ENCODE measurements around the gene PCDH9. TPM values are rescaled to one million over a fixed set of nuclear protein-coding genes. Genes with fewer than 3 reads are reported as not detected.

The PCDH9 gene
- total RNA-seq, 1 experiment from 2014 or later, result 0.03 TPM

DNA sequence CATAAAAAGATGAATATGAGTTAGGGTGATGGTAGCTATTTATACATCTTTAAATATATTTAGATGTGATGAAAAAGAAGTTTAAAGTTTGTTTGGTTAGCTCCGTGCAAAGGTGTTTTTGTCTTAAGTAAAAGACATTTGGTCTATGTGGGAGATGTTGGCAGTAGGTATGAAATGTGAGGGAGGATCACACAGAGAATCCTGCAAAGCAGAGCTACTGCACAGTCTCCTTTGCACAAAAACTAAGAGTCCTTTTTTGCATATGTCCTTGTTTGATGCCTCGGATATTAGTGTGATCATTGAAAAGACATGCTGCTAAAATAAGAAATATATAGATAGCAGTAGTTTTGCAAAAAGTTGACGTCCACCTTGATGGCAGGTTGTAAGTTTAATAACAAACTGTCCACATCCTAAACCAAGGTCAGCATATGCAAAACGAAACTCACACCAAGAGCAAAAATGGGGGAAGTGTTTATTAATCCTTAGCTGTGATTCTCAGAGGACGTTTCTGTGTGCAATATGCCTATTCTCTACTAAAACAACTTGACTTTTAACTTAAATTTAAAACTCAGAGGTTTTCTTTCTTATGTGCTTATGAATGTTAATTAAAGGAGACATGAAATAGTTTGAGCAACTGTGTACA lies 870.1 kb downstream of the PCDH9 start:
- in situ Hi-C loops (cut with HindIII; ENCODE audit: low pct_unique_long_range_greater_than_20kb, low sequenced_read_pairs), result no loop called here
- no peak for DNase-seq (ENCODE audit: low read depth)

GRCh38 chr13:66359393-66359792 lies 870.7 kb downstream of the PCDH9 start:
- in situ Hi-C loops (cut with HindIII; ENCODE audit: low pct_unique_long_range_greater_than_20kb, low sequenced_read_pairs), result no loop called here
- no peak for DNase-seq (ENCODE audit: low read depth)

DNA sequence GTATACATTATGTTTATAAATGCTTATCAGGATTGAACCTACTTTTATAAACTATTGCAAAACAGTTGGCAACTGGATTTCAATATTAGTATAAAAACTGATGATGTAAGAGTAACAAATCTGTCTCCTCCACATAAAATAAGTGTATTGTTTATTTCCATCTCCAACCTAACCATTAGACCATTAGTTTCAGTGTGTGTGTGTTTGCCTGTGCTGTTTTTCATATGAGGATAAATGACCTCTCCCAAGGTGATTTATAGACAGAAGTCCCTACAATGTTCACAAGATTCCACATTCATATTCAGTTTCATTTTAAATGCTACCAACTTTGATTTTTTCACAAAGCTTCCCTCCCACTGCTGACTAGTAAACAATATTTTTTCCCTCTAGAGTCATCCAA lies 871.6 kb downstream of the PCDH9 start:
- in situ Hi-C loops (cut with HindIII; ENCODE audit: low pct_unique_long_range_greater_than_20kb, low sequenced_read_pairs), result no loop called here
- DNase-seq (ENCODE audit: low read depth), result no peak

- in situ Hi-C loops (cut with HindIII; ENCODE audit: low pct_unique_long_range_greater_than_20kb, low sequenced_read_pairs), result no loop called here
Measured at GRCh38 chr13:66357463-66357862, 872.7 kb downstream of the PCDH9 start.

DNA sequence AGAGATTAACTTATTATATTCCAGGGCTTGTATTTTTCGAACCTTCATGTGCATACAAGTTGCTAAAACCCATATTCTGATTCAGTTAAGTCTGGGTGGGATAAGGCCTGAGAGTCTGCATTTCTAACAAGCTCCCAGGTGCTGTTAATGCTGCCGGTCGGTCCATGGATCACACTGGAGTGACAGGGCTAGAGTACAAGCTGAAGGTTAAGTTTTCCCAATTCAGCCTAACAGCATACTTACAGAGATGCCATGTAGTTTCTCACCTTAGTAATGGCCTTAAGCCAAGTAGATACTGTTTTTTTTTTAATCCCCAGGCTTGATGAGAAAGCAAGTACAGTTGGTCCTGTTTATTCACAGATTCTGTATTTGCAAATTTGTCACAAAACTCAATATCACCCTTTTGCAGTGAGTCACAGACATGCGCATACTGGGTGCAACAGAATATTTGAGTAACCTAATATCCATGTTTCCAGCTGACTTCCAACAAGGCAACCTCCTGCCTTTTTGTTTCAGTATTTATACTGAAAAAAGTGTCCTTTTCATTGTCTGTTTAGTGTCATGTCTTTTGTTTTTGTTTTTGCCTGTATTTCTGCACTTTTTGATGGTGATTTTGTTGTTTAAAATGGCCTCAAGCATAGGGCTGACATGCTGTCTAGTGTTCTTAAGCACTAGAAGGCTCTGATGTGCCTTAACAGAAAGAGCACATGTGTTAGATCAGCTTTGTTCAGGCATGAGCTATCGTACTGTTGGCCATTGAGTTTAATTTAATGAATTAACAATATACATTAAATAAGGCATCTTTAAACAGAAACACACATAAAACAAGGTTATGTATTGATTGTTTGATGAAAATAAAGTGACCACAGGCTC lies 875.0 kb downstream of the PCDH9 start:
- no peak for DNase-seq (ENCODE audit: low read depth)
- in situ Hi-C loops (cut with HindIII; ENCODE audit: low pct_unique_long_range_greater_than_20kb, low sequenced_read_pairs), result no loop called here

More at GRCh38 chr13:66357463-66357862, 872.7 kb downstream of the PCDH9 start:
- DNase-seq (ENCODE audit: low read depth), result no peak

DNA sequence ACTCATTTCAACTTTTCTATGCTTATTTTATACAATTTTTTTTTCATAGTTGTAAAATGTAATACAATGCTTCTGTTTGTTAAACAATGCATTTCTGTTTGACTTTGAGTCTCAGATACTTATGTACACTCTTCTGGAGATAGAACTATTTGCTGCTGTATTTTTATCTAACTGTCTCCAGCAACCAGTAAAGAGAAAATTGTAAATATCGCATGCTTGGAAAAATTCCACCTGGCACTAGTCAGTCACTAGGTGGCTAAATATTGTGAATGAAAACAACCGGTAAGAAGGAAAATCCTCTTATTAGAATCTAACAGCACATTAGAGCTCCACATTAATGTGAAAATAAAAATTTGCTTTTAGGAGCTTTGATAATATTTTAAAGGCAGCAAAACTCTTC lies 876.5 kb downstream of the PCDH9 start:
- in situ Hi-C loops (cut with HindIII; ENCODE audit: low pct_unique_long_range_greater_than_20kb, low sequenced_read_pairs), result no loop called here
- no peak for DNase-seq (ENCODE audit: low read depth)

GRCh38 chr13:66349966-66350365 lies 880.2 kb downstream of the PCDH9 start:
- no peak for DNase-seq (ENCODE audit: low read depth)
- in situ Hi-C loops (cut with HindIII; ENCODE audit: low pct_unique_long_range_greater_than_20kb, low sequenced_read_pairs), result no loop called here

DNA sequence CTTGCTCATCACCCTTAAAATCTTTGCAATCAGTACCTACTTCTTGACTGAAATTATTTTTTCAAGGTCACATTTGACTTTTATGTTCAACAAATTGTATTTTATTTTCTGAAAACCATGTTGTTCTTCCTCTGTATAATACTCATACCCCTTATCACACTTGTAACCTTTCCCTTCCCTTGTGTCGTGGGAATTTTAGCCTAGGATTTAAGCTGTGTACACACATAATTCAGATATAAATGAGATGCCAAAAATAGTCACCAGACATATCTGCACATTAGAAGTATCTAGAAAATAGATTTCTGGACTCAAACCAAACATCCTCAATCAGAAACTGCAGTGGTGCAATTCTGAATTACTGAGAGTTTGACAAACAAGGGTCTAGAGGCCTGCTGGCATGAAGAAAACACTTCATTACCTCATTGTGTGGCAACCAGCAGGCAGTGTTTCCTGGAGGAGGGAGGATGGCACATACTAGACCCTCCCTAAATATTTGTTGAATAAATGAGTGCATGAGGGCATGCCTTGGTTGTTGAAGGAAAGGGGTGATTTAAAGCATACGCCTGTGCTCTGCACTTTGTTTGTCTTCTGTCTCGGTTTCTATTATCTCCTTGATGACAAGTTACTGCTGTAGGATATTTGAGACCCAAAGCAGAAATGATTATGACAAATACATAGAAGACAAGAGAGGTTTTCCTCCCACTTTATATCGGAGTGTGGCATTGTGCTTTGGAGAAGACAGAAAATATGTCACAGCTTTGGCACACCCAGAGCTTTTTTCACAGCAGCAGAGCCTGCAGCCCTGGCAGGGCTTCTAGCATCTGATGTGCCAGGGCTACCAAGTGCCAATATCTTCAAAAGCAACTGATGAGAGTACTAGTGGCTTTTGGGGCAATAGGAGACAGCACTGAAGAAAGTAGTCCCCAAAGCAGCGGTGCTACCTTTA lies 881.1 kb downstream of the PCDH9 start:
- in situ Hi-C loops (cut with HindIII; ENCODE audit: low pct_unique_long_range_greater_than_20kb, low sequenced_read_pairs), result no loop called here
- no peak for DNase-seq (ENCODE audit: low read depth)

GRCh38 chr13:66347486-66348117 lies 882.5 kb downstream of the PCDH9 start:
- in situ Hi-C loops (cut with HindIII; ENCODE audit: low pct_unique_long_range_greater_than_20kb, low sequenced_read_pairs), result no loop called here
- peak; percentile 2 for DNase-seq (ENCODE audit: low read depth)

DNA sequence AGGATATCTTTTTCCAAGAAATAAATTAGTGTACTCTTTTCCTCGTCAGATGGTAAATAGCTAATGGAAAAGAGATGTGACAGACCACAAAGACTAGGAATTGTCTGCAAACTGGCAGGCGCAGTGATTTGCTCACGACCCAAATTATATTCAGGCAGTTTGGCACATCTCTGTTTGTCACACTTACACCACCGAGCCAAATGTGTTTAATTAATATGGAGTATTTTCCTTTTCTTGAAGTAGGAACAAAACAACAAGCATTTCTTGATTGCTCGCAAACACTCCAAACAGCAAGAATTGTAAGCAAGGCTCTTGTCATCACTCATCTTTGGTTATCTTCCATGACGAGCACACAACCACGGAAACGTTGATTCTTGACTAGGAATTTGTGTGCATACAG lies 884.2 kb downstream of the PCDH9 start:
- in situ Hi-C loops (cut with HindIII; ENCODE audit: low pct_unique_long_range_greater_than_20kb, low sequenced_read_pairs), result no loop called here
- DNase-seq (ENCODE audit: low read depth), result no peak

- in situ Hi-C loops (cut with HindIII; ENCODE audit: low pct_unique_long_range_greater_than_20kb, low sequenced_read_pairs), result no loop called here
- DNase-seq (ENCODE audit: low read depth), result no peak
Measured at GRCh38 chr13:66345518-66345810, 884.7 kb downstream of the PCDH9 start.

- in situ Hi-C loops (cut with HindIII; ENCODE audit: low pct_unique_long_range_greater_than_20kb, low sequenced_read_pairs), result no loop called here
- DNase-seq (ENCODE audit: low read depth), result no peak
Measured at GRCh38 chr13:66344805-66345517, 885.2 kb downstream of the PCDH9 start.

DNA sequence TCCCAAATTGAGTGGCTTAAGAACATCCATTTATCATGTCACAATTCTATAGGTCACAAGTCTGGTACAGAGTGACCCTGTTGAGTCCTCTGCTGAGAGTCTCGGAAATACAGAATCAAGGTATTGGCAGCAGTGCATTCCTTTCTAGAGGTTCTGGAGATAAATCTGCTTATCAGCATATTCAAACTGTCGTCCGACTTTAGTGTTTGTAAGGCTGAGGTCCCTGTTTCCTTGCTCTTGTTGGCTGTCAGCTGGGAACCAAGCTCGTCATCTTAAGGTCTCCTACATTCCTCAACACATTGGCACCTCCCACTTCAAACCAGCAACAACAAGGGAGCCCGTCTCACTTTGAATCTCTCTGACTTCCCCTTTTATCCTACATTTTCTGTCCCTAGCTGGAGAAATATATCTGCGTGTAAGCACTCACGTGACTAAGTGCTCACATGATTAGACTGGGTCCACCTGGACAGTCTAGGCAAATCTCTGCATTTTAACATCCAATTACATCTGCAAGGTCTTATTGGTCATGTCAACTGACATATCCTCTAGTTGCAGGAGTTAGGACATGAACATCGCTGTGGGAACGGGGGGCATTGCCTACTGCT lies 886.8 kb downstream of the PCDH9 start:
- DNase-seq (ENCODE audit: low read depth), result no peak
- in situ Hi-C loops (cut with HindIII; ENCODE audit: low pct_unique_long_range_greater_than_20kb, low sequenced_read_pairs), result no loop called here

- DNase-seq (ENCODE audit: low read depth), result no peak
- in situ Hi-C loops (cut with HindIII; ENCODE audit: low pct_unique_long_range_greater_than_20kb, low sequenced_read_pairs), result no loop called here
Measured at GRCh38 chr13:66341635-66342377, 888.3 kb downstream of the PCDH9 start.

GRCh38 chr13:66339214-66339613 lies 890.9 kb downstream of the PCDH9 start:
- in situ Hi-C loops (cut with HindIII; ENCODE audit: low pct_unique_long_range_greater_than_20kb, low sequenced_read_pairs), result no loop called here
- DNase-seq (ENCODE audit: low read depth), result no peak

DNA sequence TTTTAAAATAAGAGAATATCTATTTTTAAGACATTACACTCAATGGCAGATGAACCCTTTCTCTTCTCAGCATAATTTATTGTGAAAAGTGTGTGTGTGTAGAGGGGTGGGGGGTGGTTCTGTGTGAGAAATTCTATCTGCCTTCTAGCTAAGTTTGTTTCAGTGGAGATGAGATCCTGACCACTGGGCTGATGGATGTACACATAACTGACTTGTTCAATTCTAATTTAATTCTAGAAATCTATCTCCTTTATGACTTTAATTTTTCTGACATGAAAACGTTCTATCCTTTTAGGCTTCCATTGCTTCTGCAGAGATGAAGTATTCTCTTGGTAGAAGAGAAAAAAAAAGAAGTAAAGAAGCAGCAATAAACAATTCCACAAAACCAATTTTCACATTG lies 891.6 kb downstream of the PCDH9 start:
- in situ Hi-C loops (cut with HindIII; ENCODE audit: low pct_unique_long_range_greater_than_20kb, low sequenced_read_pairs), result no loop called here
- DNase-seq (ENCODE audit: low read depth), result no peak

- in situ Hi-C loops (cut with HindIII; ENCODE audit: low pct_unique_long_range_greater_than_20kb, low sequenced_read_pairs), result no loop called here
- DNase-seq (ENCODE audit: low read depth), result no peak
Measured at GRCh38 chr13:66335626-66336025, 894.5 kb downstream of the PCDH9 start.
